Osteoblast (primary cell): Measurements from ENCODE around the gene ETV6. TPM values are rescaled to one million over a fixed set of nuclear protein-coding genes. Genes with fewer than 3 reads are reported as not detected.
A peak's percentile ranks its signal among the peaks of the same experiment; 100 is the strongest.

Experiments used
- DNase-seq: peaks from one replicate; pipeline ENCODE4 v3.0.0; 2011; ENCODE audit warnings: low spot score, mixed read lengths; ENCODE audit not compliant: insufficient read length; ENCODE audit errors: missing footprints
- H2AFZ ChIP-seq: 2 replicates; pipeline ENCODE4 v1.6.0; 2011; ENCODE audit warnings: mild to moderate bottlenecking, low read length
- H3K27ac ChIP-seq: 2 replicates; pipeline ENCODE4 v1.5.1; 2011; ENCODE audit warnings: mild to moderate bottlenecking, low read depth, low read length, moderate library complexity
- H3K27me3 ChIP-seq: 2 replicates; pipeline ENCODE4 v1.6.0; 2012; ENCODE audit warnings: mild to moderate bottlenecking, control low read depth, inconsistent platforms, low read length, moderate library complexity; ENCODE audit not compliant: insufficient read depth
- H3K36me3 ChIP-seq: 2 replicates; pipeline ENCODE4 v1.5.1; 2011; ENCODE audit warnings: mild to moderate bottlenecking, low read length, control low read depth, moderate library complexity; ENCODE audit not compliant: insufficient read depth
- H3K4me1 ChIP-seq: 2 replicates; pipeline ENCODE4 v1.5.1; 2011; ENCODE audit warnings: mild to moderate bottlenecking, low read length, control low read depth, moderate library complexity; ENCODE audit not compliant: insufficient read depth
- H3K4me2 ChIP-seq: 2 replicates; pipeline ENCODE4 v1.6.0; 2011; ENCODE audit warnings: mild to moderate bottlenecking, low read length; ENCODE audit not compliant: insufficient read depth
- H3K4me3 ChIP-seq: fragments of 200-600 bp; sonication (generic); 3 replicates; pipeline ENCODE4 v1.5.1; 2012; ENCODE audit warnings: mild to moderate bottlenecking, low read length, inconsistent platforms; ENCODE audit not compliant: insufficient read depth
- H3K79me2 ChIP-seq: 2 replicates; pipeline ENCODE4 v1.6.0; 2012; ENCODE audit warnings: mild to moderate bottlenecking, low read length, control low read depth, inconsistent platforms; ENCODE audit not compliant: insufficient read depth
- H3K9me3 ChIP-seq: 2 replicates; pipeline ENCODE4 v1.5.1; 2011; ENCODE audit warnings: low read depth, low read length, control low read depth
- H4K20me1 ChIP-seq: 2 replicates; pipeline ENCODE4 v1.6.0; 2012; ENCODE audit warnings: mild to moderate bottlenecking, low read length, control low read depth; ENCODE audit not compliant: insufficient read depth
- total RNA-seq: library from RNA; depleted of rRNA; stranded (reverse); fragments of >200 nt; gene quantifications from 2 replicates; pipeline ENCODE4 v1.2.3, GENCODE V29; 2012
- TF ChIP-seq, protein P1 (sequence below): IDR thresholded peaks from 2 replicates; pipeline ENCODE4 v1.5.1; 2011; ENCODE audit warnings: mild to moderate bottlenecking, low read depth, low read length, moderate library complexity; ENCODE audit errors: extremely low read depth

Gene ETV6
- 16.3 and 18.3 TPM in 2 replicates for total RNA-seq

GRCh38 chr12:11649413-11650285, at the start of gene ETV6:
ETV6 (plus strand) TSS chr12:11649674; CDS start chr12:11650128, 454 bp downstream.
- H3K36me3 ChIP-seq = no peaks in the 10 kb centered on the region
- H3K27ac ChIP-seq = peak within 1 kb of the TSS; percentile 97
- peaks cover 46% of the 10 kb centered on the region for H3K79me2 ChIP-seq
- DNase-seq = peak; percentile 95
- H3K27me3 ChIP-seq = no peaks in the 10 kb centered on the region
- peak within 1 kb of the TSS; percentile 93 for H2AFZ ChIP-seq
- peak within 1 kb of the TSS; percentile 92 for H3K4me2 ChIP-seq
- H3K4me3 ChIP-seq = peak within 1 kb of the TSS; percentile 89
- TF ChIP-seq, protein P1, sequence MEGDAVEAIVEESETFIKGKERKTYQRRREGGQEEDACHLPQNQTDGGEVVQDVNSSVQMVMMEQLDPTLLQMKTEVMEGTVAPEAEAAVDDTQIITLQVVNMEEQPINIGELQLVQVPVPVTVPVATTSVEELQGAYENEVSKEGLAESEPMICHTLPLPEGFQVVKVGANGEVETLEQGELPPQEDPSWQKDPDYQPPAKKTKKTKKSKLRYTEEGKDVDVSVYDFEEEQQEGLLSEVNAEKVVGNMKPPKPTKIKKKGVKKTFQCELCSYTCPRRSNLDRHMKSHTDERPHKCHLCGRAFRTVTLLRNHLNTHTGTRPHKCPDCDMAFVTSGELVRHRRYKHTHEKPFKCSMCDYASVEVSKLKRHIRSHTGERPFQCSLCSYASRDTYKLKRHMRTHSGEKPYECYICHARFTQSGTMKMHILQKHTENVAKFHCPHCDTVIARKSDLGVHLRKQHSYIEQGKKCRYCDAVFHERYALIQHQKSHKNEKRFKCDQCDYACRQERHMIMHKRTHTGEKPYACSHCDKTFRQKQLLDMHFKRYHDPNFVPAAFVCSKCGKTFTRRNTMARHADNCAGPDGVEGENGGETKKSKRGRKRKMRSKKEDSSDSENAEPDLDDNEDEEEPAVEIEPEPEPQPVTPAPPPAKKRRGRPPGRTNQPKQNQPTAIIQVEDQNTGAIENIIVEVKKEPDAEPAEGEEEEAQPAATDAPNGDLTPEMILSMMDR = no peak
- H3K9me3 ChIP-seq = no peaks in the 10 kb centered on the region
- H4K20me1 ChIP-seq = peaks cover 4% of the 10 kb centered on the region
- peaks cover 13% of the 10 kb centered on the region for H3K4me1 ChIP-seq

DNA sequence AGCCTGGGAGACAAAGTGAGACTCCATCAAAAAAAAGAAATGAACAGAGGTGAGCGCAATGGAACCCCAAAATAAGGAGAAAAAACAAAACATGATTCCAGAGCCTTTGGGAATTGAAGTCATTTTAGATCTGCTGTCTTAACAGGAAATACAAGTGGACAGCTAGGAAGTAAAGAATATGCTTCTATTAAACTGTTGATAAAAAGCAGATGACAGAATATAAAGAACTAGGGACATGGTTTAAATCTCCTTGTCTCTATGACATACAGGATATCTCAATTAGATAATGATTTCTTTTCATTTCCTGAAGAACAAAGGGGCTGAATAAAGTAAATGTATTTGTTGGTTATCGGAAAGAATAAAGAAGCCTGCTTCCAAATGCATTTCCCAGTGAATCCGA, 49.3 kb upstream of the ETV6 start:
- Histone ChIP-seq H3K79me2 (no peaks in the 10 kb centered on the region), H3K4me2 (no peak overlapping the region), H3K27me3 (no peaks in the 10 kb centered on the region), H3K4me1 (no peaks in the 10 kb centered on the region), H3K9me3 (no peaks in the 10 kb centered on the region), H3K36me3 (no peaks in the 10 kb centered on the region), H3K4me3 (no peak overlapping the region), H3K27ac (no peak overlapping the region), H4K20me1 (no peaks in the 10 kb centered on the region), H2AFZ (no peak overlapping the region)
- no peak for DNase-seq
- TF ChIP-seq, protein P1 = no peak

DNA sequence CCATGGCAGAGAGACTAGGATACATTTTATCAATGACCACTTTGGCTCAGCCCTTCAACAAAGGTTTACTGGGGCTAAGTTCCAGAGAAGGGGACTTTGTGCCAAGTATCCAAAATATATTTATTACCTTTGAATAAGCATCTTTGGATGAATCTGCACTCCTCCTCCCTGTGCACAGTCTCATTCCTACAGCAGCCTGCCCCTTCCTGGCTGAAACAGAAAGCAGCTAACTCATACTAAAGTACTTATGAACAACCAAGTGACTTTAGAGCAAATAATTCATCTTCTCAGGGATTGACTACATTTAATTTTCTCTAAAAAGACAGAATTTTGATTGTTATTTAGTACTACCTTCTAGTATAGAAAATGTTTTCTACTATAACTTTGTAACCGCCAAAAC, 47.8 kb upstream of the ETV6 start:
- Histone ChIP-seq H3K4me3 (no peak overlapping the region), H3K36me3 (no peaks in the 10 kb centered on the region), H3K4me2 (no peak overlapping the region), H3K9me3 (no peaks in the 10 kb centered on the region), H3K79me2 (no peaks in the 10 kb centered on the region), H3K27ac (no peak overlapping the region), H4K20me1 (no peaks in the 10 kb centered on the region), H3K4me1 (no peaks in the 10 kb centered on the region), H3K27me3 (no peaks in the 10 kb centered on the region), H2AFZ (no peak overlapping the region)
- peak; percentile 46 for DNase-seq
- TF ChIP-seq, protein P1 = no peak

DNA sequence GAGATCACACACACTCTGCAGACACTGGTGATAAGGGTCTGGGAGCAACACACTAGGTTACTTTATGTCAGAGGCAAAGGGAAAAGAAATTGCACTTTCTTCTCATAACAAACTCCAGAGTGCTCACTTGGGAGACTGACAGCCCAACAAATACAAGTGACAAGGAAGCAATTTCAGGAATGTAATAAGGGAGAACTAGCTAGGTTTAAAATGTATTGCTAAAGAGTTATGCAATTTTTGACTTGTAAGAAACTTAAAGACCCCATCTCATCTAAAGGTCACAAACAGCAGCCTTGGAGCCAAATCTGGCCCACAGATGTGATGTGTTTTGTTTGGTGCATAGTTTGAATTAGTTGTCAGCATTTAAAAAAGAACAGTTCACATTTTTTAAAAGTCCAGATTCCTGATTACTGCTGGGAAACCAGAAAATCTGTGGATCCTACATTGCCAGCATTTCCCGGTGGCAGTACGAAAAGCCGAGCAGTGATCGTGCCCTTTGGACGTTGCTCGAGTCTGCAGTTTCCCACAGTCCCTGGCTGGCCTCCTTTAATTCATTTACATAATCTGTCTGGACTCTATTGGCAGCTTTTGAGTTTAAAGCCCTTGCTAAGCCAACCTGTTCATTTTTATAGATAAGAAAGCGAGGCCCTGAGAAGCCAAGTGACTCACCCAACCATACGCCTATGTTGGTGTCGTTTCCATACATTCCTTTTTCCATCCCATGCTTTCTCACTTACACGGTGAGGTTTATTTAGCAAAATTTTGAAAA, 42.0 kb upstream of the ETV6 start:
- Histone ChIP-seq H3K9me3 (no peaks in the 10 kb centered on the region), H3K27me3 (no peaks in the 10 kb centered on the region), H3K4me3 (no peak overlapping the region), H3K4me1 (no peaks in the 10 kb centered on the region), H3K79me2 (no peaks in the 10 kb centered on the region), H4K20me1 (no peaks in the 10 kb centered on the region), H3K27ac (no peak overlapping the region), H3K36me3 (no peaks in the 10 kb centered on the region), H3K4me2 (no peak overlapping the region), H2AFZ (no peak overlapping the region)
- TF ChIP-seq, protein P1 = no peak
- DNase-seq = no peak
